Transverse colon (tissue), 4 donors: ENCODE data around the gene NAA80.

Source experiments
- EP300 ChIP-seq: sonication (generic); formaldehyde crosslinking; IDR thresholded peaks from one replicate; pipeline ENCODE4 v1.6.1; 2017; ENCODE audit warnings: antibody characterized with exemption, low read depth
- POLR2A ChIP-seq: fragments of 450-650 bp; IDR thresholded peaks from one replicate; pipeline ENCODE4 v1.6.1; 2016; ENCODE audit warnings: antibody characterized with exemption, mild to moderate bottlenecking, moderate library complexity
- POLR2AphosphoS5 ChIP-seq, 3 donors: sonication (generic); formaldehyde crosslinking; IDR thresholded peaks; one replicate each; pipeline ENCODE4 v1.6.1; 2016; ENCODE audit warnings: antibody characterized with exemption in 3 of 3
- TF ChIP-seq, protein P1 (sequence below), 5 experiments: fragments of 200-600 bp in 3 of 5; fragments of 450-650 bp in 2 of 5; sonication (generic) in 3 of 5; IDR thresholded peaks; 1 replicate in 2 of 5; 2 replicates in 3 of 5; pipeline ENCODE4 v1.5.1; 2016 to 2017; ENCODE audit warnings: antibody characterized with exemption in 5 of 5, inconsistent platforms in 3 of 5, mild to moderate bottlenecking in 2 of 5, moderate library complexity in 1 of 5

DNA sequence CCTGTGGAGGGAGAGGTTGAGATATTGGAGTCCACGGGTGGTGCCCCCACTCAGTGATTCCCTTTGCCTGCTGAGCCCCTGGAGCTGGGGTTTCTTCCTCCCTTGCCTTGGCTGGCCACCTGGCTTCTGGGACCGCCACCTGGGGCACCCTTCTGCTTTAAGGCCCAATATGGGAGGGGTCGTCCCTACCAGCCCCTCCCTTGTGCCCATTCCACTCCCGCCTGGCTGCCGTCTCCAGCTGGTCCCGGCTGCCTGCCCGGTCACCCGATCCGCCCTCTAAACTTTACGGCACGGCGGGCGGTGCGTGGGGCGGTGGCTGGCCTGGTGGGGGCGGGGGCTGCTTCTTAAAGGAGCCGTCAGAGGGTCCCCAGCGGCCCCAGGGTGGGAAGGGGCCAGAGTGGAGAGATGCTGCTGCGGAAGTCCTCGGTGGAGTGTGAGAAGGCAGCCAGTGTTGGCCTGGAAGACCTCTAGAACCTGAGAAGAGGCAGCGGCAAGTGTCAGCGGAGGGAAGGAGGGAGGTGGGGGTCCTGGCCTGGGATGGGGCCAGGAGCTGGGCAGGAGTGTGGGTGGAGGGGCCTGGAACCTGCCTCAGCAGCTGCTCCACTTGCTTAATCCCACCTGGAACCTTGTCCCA is 31.8 kb downstream of the NAA80 start:
- TF ChIP-seq POLR2A, result peak; percentile 82
- TF ChIP-seq, protein P1, sequence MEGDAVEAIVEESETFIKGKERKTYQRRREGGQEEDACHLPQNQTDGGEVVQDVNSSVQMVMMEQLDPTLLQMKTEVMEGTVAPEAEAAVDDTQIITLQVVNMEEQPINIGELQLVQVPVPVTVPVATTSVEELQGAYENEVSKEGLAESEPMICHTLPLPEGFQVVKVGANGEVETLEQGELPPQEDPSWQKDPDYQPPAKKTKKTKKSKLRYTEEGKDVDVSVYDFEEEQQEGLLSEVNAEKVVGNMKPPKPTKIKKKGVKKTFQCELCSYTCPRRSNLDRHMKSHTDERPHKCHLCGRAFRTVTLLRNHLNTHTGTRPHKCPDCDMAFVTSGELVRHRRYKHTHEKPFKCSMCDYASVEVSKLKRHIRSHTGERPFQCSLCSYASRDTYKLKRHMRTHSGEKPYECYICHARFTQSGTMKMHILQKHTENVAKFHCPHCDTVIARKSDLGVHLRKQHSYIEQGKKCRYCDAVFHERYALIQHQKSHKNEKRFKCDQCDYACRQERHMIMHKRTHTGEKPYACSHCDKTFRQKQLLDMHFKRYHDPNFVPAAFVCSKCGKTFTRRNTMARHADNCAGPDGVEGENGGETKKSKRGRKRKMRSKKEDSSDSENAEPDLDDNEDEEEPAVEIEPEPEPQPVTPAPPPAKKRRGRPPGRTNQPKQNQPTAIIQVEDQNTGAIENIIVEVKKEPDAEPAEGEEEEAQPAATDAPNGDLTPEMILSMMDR (IDR thresholded peaks at IDR 0.05), result no peak
- TF ChIP-seq POLR2AphosphoS5 (IDR thresholded peaks at IDR 0.05), result peak; percentile 72 to 89 (median 82)
- TF ChIP-seq EP300, result no peak
